Measurements from ENCODE around the gene KRTAP10-4.
"Not testable (repeated sequence)": the region's sequence is repeated elsewhere in the genome, so short reads cannot be mapped to it uniquely, and the experiment has no call there.

The KRTAP10-4 gene

GRCh38 chr21:44552681-44553080, 20.8 kb upstream of the KRTAP10-4 start:
- DNase-seq = no peak
- peaks cover 15% of the 10 kb centered on the region for H3K9me3 ChIP-seq (ENCODE audit: severe bottlenecking)

GRCh38 chr21:44555200-44555875, 18.2 kb upstream of the KRTAP10-4 start:
- H3K9me3 ChIP-seq (ENCODE audit: severe bottlenecking) = peaks cover 13% of the 10 kb centered on the region
- H3K36me3 ChIP-seq = no peaks in the 10 kb centered on the region
- no peak for DNase-seq
- TF ChIP-seq CTCF (IDR thresholded peaks at IDR 0.05; ENCODE audit: low read depth, low read length) = no peak
- no peak overlapping the region for H3K4me3 ChIP-seq (ENCODE audit: low read depth, low read length)
- no peaks in the 10 kb centered on the region for H3K27me3 ChIP-seq (ENCODE audit: insufficient read depth, low read depth, severe bottlenecking)
- no peak overlapping the region for H3K27ac ChIP-seq

More at GRCh38 chr21:44552681-44553080, 20.8 kb upstream of the KRTAP10-4 start:
- no peaks in the 10 kb centered on the region for H3K36me3 ChIP-seq
- no peak overlapping the region for H3K4me3 ChIP-seq (ENCODE audit: low read depth, low read length)
- H3K27me3 ChIP-seq (ENCODE audit: insufficient read depth, low read depth, severe bottlenecking) = no peaks in the 10 kb centered on the region
- no peak for TF ChIP-seq CTCF (IDR thresholded peaks at IDR 0.05; ENCODE audit: low read depth, low read length)
- H3K27ac ChIP-seq = no peak overlapping the region

- no peaks in the 10 kb centered on the region for H3K27me3 ChIP-seq (ENCODE audit: insufficient read depth, low read depth, severe bottlenecking)
- no peak for DNase-seq
- no peak overlapping the region for H3K4me3 ChIP-seq (ENCODE audit: low read depth, low read length)
- no peaks in the 10 kb centered on the region for H3K36me3 ChIP-seq
- no peak overlapping the region for H3K27ac ChIP-seq
- H3K9me3 ChIP-seq (ENCODE audit: severe bottlenecking) = peaks cover 13% of the 10 kb centered on the region
- TF ChIP-seq CTCF (IDR thresholded peaks at IDR 0.05; ENCODE audit: low read depth, low read length) = no peak
Observed at GRCh38 chr21:44556879-44557278, 16.6 kb upstream of the KRTAP10-4 start.

GRCh38 chr21:44557491-44558328, 15.8 kb upstream of the KRTAP10-4 start:
- Histone ChIP-seq H3K27me3 (ENCODE audit: insufficient read depth, low read depth, severe bottlenecking) (no peaks in the 10 kb centered on the region), H3K27ac (no peak overlapping the region), H3K4me3 (ENCODE audit: low read depth, low read length) (no peak overlapping the region), H3K9me3 (ENCODE audit: severe bottlenecking) (peaks cover 13% of the 10 kb centered on the region), H3K36me3 (no peaks in the 10 kb centered on the region)
- no peak for TF ChIP-seq CTCF (IDR thresholded peaks at IDR 0.05; ENCODE audit: low read depth, low read length)
- DNase-seq = no peak

GRCh38 chr21:44558329-44558675, 15.2 kb upstream of the KRTAP10-4 start:
- not testable (repeated sequence) for H3K27ac ChIP-seq; H3K27me3 ChIP-seq (ENCODE audit: insufficient read depth, low read depth, severe bottlenecking); H3K36me3 ChIP-seq; DNase-seq; H3K4me3 ChIP-seq (ENCODE audit: low read depth, low read length)
- H3K9me3 ChIP-seq (ENCODE audit: severe bottlenecking) = peaks cover 13% of the 10 kb centered on the region

- DNase-seq = no peak
- Histone ChIP-seq H3K9me3 (ENCODE audit: severe bottlenecking) (peaks cover 9% of the 10 kb centered on the region), H3K27me3 (ENCODE audit: insufficient read depth, low read depth, severe bottlenecking) (no peaks in the 10 kb centered on the region), H3K27ac (no peak within 1 kb of the TSS), H3K36me3 (no peaks in the 10 kb centered on the region), H3K4me3 (ENCODE audit: low read depth, low read length) (no peak within 1 kb of the TSS)
- no peak for TF ChIP-seq CTCF (IDR thresholded peaks at IDR 0.05; ENCODE audit: low read depth, low read length)
Observed at GRCh38 chr21:44558695-44559094, 14.8 kb upstream of the KRTAP10-4 start, which contains the start of gene KRTAP10-3. Gene KRTAP10-3, minus strand, starts transcription at chr21:44558795. Its CDS starts 80 bp downstream, at chr21:44558715.
